Fibroblast of villous mesenchyme (primary cell): Measurements from ENCODE around the gene VAMP5. TPM values are rescaled to one million over a fixed set of nuclear protein-coding genes. Genes with fewer than 3 reads are reported as not detected.
A peak's percentile ranks its signal among the peaks of the same experiment; 100 is the strongest.
"Not testable (repeated sequence)": the region's sequence is repeated elsewhere in the genome, so short reads cannot be mapped to it uniquely, and the experiment has no call there.

Source experiments
- DNase-seq: peaks from one replicate; pipeline ENCODE4 v3.0.0-alpha.2; 2010; ENCODE audit warnings: low read depth
- H3K4me3 ChIP-seq: 2 replicates; pipeline ENCODE4 v1.5.1; 2011; ENCODE audit warnings: low read depth, mild to moderate bottlenecking, low read length
- total RNA-seq: library from RNA; depleted of rRNA; stranded (reverse); fragments of >200 nt; gene quantifications from 2 replicates; pipeline ENCODE4 v1.2.3, GENCODE V29; 2012
- TF ChIP-seq, protein P1 (sequence below): IDR thresholded peaks from 2 replicates; pipeline ENCODE4 v1.5.1; 2012; ENCODE audit warnings: low read depth, mild to moderate bottlenecking, low read length; ENCODE audit not compliant: insufficient read depth

Gene VAMP5
- total RNA-seq, 1 donor: 18.1 TPM

DNA sequence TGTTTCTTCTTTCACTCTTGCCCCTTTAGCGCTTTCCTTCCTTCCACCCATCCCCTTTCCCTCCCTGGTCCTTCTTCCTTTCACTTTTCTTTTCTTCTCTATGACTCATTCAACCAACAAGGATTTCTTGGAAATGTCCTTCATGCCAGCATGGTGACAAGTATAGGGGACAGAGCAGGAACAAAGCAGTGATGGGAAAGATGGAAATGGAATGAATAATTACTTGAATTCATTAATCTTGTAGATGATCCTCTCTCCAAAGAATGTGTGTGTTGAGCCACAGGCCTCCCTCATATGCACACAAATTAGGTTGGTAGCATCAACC lies 1.5 kb downstream of the VAMP5 start:
- TF ChIP-seq, protein P1, sequence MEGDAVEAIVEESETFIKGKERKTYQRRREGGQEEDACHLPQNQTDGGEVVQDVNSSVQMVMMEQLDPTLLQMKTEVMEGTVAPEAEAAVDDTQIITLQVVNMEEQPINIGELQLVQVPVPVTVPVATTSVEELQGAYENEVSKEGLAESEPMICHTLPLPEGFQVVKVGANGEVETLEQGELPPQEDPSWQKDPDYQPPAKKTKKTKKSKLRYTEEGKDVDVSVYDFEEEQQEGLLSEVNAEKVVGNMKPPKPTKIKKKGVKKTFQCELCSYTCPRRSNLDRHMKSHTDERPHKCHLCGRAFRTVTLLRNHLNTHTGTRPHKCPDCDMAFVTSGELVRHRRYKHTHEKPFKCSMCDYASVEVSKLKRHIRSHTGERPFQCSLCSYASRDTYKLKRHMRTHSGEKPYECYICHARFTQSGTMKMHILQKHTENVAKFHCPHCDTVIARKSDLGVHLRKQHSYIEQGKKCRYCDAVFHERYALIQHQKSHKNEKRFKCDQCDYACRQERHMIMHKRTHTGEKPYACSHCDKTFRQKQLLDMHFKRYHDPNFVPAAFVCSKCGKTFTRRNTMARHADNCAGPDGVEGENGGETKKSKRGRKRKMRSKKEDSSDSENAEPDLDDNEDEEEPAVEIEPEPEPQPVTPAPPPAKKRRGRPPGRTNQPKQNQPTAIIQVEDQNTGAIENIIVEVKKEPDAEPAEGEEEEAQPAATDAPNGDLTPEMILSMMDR: no peak
- peak; percentile 64 for DNase-seq
- peak overlapping the region; percentile 64 for H3K4me3 ChIP-seq

DNA sequence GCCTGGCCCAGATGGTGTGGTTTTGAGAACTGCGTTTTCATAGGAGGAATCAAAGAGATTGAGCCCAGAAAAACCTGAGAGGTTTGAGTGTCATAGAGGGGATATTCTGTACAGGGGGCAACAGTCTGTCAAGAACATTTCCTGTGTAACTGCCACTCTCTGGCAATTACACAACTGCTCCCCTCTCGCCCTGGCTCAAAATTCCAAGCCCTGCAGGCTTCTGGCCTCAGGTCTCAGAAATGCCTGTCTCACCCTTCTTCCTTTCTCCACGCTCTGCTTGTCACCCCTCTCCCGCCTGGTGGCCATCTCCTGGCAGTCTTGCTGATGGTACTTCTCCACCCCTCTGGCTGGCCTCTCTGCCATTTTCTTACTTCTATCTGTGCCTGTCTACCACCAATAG lies 4.0 kb downstream of the VAMP5 start:
- no peak for DNase-seq
- TF ChIP-seq, protein P1: no peak
- H3K4me3 ChIP-seq: no peak overlapping the region

DNA sequence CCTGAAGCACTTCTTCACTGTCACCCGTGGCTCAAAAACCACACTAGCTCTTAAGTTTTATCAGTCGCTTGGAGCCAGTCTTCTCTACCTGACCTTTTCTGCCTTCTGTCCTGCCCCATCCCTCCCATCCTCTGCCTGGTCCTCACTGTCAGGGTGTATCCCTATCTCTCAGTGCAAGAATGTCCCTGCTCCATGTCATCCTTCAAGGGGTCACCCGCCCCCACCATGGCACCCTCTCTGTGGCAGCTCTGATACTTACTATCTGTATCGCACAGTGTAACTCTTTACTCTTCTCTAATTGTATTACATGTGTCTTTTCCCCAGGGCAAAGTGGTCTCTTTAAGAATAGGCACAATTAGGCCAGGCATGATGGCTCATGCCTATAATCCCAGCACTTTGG lies 4.4 kb downstream of the VAMP5 start:
- TF ChIP-seq, protein P1: no peak

DNA sequence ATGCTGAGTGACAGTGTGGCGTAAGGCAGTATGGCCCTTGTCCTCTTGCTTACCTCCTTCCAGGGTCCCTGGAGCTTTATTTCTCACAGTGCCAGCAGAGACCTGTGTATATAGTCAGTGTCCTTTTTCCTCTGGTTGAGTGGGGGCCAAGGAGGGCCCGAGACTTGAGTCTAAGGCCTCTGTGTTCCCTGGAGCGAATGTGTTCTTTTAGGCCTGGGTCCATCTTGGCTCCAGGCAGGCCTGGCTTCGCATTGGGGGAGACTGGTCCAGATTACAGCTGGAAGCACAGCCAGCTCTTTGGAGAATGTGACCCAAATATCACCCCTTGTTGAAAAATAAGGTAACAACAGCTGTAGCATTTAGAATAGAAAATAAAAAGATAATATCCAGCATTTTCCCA lies 5.0 kb downstream of the VAMP5 start:
- DNase-seq: no peak
- H3K4me3 ChIP-seq: no peak overlapping the region
- TF ChIP-seq, protein P1: no peak

More for the DNA sequence above, 4.4 kb downstream of the VAMP5 start:
- H3K4me3 ChIP-seq: no peak overlapping the region
- no peak for DNase-seq

GRCh38 chr2:85589982-85590791 lies 6.0 kb downstream of the VAMP5 start:
- TF ChIP-seq, protein P1: no peak
- H3K4me3 ChIP-seq: no peak overlapping the region
- peak; percentile 91 for DNase-seq

- no peak for DNase-seq
- no peak overlapping the region for H3K4me3 ChIP-seq
- TF ChIP-seq, protein P1: no peak
These were observed 6.7 kb downstream of the VAMP5 start for GRCh38 chr2:85590950-85591349.

DNA sequence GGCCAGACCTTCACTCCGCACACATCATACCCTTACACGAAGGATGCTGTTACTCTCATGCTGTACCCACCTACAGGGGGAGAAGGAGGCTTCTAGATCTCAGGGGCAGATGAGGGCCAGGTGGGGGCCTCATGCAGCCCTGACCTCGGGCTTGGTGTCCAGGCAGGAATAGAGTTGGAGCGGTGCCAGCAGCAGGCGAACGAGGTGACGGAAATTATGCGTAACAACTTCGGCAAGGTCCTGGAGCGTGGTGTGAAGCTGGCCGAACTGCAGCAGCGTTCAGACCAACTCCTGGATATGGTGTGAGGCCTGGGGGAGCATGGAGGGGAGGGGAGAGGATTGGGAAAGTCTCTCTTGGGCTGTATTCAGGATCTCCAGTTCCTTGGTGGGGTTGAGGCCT lies 7.3 kb downstream of the VAMP5 start:
- no peak overlapping the region for H3K4me3 ChIP-seq
- TF ChIP-seq, protein P1: no peak
- DNase-seq: no peak

DNA sequence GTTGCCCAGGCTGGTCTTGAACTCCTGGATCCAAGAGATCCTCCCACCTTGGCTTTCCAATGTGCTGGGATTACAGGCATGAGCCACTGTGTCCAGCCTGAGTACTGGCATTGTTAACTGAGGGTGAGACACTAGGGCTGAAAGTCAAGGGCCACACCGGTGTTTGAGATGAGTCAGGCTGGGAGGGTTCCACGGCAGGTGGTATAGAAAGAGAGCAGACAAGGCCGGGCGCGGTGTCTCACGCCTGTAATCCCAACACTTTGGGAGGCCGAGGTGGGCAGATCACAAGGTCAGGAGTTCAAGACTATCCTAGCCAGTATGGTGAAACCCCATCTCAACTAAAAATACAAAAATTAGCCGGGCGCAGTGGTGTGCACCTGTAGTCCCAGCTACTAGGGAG lies 8.1 kb downstream of the VAMP5 start:
- not testable (repeated sequence) for H3K4me3 ChIP-seq, DNase-seq
